Upper lobe of right lung (tissue), 1 donor: ENCODE data around the gene PTPRN2. TPM values are rescaled to one million over a fixed set of nuclear protein-coding genes. Genes with fewer than 3 reads are reported as not detected.
A peak's percentile ranks its signal among the peaks of the same experiment; 100 is the strongest.

Experiments used
- ATAC-seq: fragments of 200-7000 bp; cut with Tn5 transposase; one replicate; pipeline ENCODE4 v1.9.1; 2020; ENCODE audit warnings: mild to moderate bottlenecking, moderate library complexity
- DNase-seq: peaks from one replicate; pipeline ENCODE4 v3.0.0-alpha.2; 2020
- H3K27ac ChIP-seq: fragments of 200-600 bp; one replicate; pipeline ENCODE4 v1.8.0; 2022
- H3K27me3 ChIP-seq: fragments of 200-600 bp; one replicate; pipeline ENCODE4 v1.8.0; 2022; ENCODE audit warnings: mild to moderate bottlenecking
- H3K36me3 ChIP-seq: fragments of 200-600 bp; one replicate; pipeline ENCODE4 v1.8.0; 2022
- H3K4me1 ChIP-seq: fragments of 200-600 bp; one replicate; pipeline ENCODE4 v1.8.0; 2022
- H3K4me3 ChIP-seq: fragments of 200-600 bp; one replicate; pipeline ENCODE4 v1.8.0; 2022; ENCODE audit warnings: mild to moderate bottlenecking
- H3K9me3 ChIP-seq: fragments of 200-600 bp; one replicate; pipeline ENCODE4 v1.8.0; 2022
- CTCF ChIP-seq: fragments of 200-600 bp; IDR thresholded peaks from one replicate; pipeline ENCODE4 v1.8.0; 2022; ENCODE audit warnings: antibody characterized with exemption
- intact Hi-C: fragments of 100-400 bp; cut with DNase I; formaldehyde crosslinking; loops from one replicate; pipeline ENCODE4 v1.11.0; 2022
- total RNA-seq: library from RNA; stranded (reverse); fragmentation: NEBNext Ultra II Directional; extraction: Animal tissue kit (Norgen Biotek cat#: 25700); gene quantifications from one replicate; pipeline ENCODE4 v1.2.1, GENCODE V29; 2021
- donor health status: DM: no; HTN: yes; CAD: no; lungs with severe emphysema.

Gene PTPRN2
- total RNA-seq, 1 donor from 2014 or later: 4.9 TPM

GRCh38 chr7:157669768-157670351 lies 917.8 kb downstream of the PTPRN2 start:
- no peak for TF ChIP-seq CTCF
- ATAC-seq: no peak
- DNase-seq: no peak
- intact Hi-C loops: no loop called here
- no peaks in the 10 kb centered on the region for H3K36me3 ChIP-seq
- H3K9me3 ChIP-seq: no peaks in the 10 kb centered on the region
- no peak overlapping the region for H3K4me3 ChIP-seq
- no peaks in the 10 kb centered on the region for H3K4me1 ChIP-seq
- H3K27me3 ChIP-seq: peaks cover 6% of the 10 kb centered on the region
- H3K27ac ChIP-seq: no peak overlapping the region

- no peaks in the 10 kb centered on the region for H3K36me3 ChIP-seq
- H3K4me3 ChIP-seq: no peak overlapping the region
- H3K27ac ChIP-seq: no peak overlapping the region
- TF ChIP-seq CTCF: no peak
- H3K4me1 ChIP-seq: no peaks in the 10 kb centered on the region
- DNase-seq (peak; percentile 57), ATAC-seq (no peak)
- H3K27me3 ChIP-seq: no peaks in the 10 kb centered on the region
- H3K9me3 ChIP-seq: no peaks in the 10 kb centered on the region
- intact Hi-C loops: no loop called here
Measured at GRCh38 chr7:157668884-157669767, 918.5 kb downstream of the PTPRN2 start.

DNA sequence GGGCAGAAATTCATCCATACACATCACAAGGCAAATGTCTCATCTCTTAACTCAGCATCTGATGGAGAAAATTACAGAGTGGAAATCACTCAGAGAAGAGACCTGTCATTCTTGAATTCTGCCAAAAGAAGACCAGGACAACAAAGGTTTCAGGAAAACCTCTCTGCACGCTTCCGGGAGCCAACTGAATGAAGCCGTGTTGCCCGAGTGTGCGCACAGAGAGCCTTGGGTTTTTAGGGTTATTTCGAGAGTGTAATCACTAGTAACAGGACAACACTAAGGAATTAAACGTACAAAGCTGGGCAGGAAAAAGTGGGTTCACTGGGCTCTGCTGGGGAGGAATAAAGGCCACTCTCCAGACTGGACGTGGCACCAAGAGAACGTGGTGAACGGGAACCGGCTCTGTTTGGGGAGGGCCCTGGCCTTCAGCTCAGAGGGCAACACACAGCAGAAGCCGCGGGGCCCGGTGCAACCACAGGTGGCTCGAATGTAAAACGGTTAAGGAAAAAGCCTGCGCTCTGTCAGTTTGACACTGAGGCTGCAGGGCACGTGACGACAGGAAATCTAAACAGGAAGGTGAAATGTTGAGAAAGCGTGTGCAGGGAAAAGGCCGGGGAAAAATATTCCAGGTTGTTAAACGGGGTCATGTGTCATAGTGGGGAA lies 919.3 kb downstream of the PTPRN2 start:
- H3K9me3 ChIP-seq: no peaks in the 10 kb centered on the region
- H3K4me1 ChIP-seq: no peaks in the 10 kb centered on the region
- H3K36me3 ChIP-seq: no peaks in the 10 kb centered on the region
- no peaks in the 10 kb centered on the region for H3K27me3 ChIP-seq
- no peak overlapping the region for H3K27ac ChIP-seq
- TF ChIP-seq CTCF: no peak
- no peak overlapping the region for H3K4me3 ChIP-seq
- ATAC-seq: no peak
- DNase-seq: peak; percentile 46
- intact Hi-C loops: no loop called here

DNA sequence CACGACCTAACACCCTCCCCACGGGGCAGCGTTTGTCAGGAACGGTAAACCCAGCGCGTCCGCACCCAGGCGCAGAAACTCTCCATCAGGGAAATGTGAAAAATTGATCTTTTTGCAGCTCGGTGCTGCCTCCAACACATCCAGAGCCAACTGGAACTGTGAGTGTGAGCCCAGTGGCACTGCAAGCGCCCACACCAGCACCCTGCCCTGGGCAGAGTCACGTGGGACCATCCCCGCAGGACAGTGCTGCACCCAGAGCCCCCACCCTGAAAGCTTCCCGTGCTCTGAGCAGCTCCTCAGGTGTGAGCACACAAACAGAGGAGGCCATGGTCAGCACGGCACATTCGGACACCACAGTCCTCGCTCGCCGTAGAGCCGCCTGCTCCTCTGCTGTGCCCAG lies 919.9 kb downstream of the PTPRN2 start:
- intact Hi-C loops: no loop called here
- Histone ChIP-seq H3K27ac (no peak overlapping the region), H3K27me3 (no peaks in the 10 kb centered on the region), H3K4me1 (no peaks in the 10 kb centered on the region), H3K9me3 (no peaks in the 10 kb centered on the region), H3K36me3 (no peaks in the 10 kb centered on the region), H3K4me3 (no peak overlapping the region)
- ATAC-seq: no peak
- peak; percentile 49 for DNase-seq
- TF ChIP-seq CTCF: no peak

GRCh38 chr7:157667261-157667660 lies 920.4 kb downstream of the PTPRN2 start:
- no peak overlapping the region for H3K4me3 ChIP-seq
- no peaks in the 10 kb centered on the region for H3K36me3 ChIP-seq
- peaks cover 4% of the 10 kb centered on the region for H3K27me3 ChIP-seq
- no peak for TF ChIP-seq CTCF
- intact Hi-C loops: no loop called here
- ATAC-seq (no peak), DNase-seq (no peak)
- no peaks in the 10 kb centered on the region for H3K4me1 ChIP-seq
- no peaks in the 10 kb centered on the region for H3K9me3 ChIP-seq
- H3K27ac ChIP-seq: no peak overlapping the region
